ENCODE measurements around the gene BCOR. TPM values are rescaled to one million over a fixed set of nuclear protein-coding genes. Genes with fewer than 3 reads are reported as not detected.

Gene BCOR
- total RNA-seq, 1 donor from 2014 or later: 24.3 TPM

DNA sequence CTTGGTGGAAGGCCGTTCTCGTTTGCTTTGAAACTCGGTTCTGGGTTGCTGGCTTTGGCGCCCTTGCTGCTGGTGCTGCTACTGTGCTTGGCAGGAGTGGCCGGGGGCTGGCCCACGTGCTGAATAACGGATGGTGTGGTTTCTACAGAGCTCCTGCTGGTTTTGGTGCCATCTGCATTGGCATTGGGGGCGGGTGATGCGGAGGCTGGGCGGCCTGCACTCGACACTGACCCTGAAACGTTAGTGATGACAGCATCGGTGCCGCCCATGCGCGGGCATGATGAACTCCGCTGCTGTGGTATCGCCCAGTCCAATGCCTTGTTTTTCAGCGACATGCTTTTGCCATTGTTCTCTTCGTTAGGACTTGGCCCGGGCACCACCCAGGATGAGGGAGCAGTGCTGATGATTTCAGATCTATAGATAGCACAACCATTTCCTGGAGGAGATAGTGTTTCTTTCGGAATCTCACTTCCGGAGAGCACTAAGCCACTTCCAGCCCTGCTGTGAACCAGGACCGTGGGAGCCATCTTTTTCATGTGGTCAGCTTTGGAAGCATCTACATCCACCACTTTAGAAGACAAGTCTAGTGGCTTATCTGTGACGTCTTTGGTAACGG, 24.2 kb downstream of the BCOR start:
- H3K4me3 ChIP-seq (ENCODE audit: low read depth, low read length): no peak overlapping the region
- TF ChIP-seq, protein P1, sequence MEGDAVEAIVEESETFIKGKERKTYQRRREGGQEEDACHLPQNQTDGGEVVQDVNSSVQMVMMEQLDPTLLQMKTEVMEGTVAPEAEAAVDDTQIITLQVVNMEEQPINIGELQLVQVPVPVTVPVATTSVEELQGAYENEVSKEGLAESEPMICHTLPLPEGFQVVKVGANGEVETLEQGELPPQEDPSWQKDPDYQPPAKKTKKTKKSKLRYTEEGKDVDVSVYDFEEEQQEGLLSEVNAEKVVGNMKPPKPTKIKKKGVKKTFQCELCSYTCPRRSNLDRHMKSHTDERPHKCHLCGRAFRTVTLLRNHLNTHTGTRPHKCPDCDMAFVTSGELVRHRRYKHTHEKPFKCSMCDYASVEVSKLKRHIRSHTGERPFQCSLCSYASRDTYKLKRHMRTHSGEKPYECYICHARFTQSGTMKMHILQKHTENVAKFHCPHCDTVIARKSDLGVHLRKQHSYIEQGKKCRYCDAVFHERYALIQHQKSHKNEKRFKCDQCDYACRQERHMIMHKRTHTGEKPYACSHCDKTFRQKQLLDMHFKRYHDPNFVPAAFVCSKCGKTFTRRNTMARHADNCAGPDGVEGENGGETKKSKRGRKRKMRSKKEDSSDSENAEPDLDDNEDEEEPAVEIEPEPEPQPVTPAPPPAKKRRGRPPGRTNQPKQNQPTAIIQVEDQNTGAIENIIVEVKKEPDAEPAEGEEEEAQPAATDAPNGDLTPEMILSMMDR (conservative IDR thresholded peaks at IDR 0.05; ENCODE audit: low read depth, low read length): no peak
- no peak for DNase-seq (ENCODE audit: low read depth)

GRCh38 chrX:40072246-40072645, 25.5 kb downstream of the BCOR start:
- no peak overlapping the region for H3K4me3 ChIP-seq (ENCODE audit: low read depth, low read length)
- no peak for DNase-seq (ENCODE audit: low read depth)
- TF ChIP-seq, protein P1 (conservative IDR thresholded peaks at IDR 0.05; ENCODE audit: low read depth, low read length): no peak

- DNase-seq (ENCODE audit: low read depth): no peak
- TF ChIP-seq, protein P1 (conservative IDR thresholded peaks at IDR 0.05; ENCODE audit: low read depth, low read length): no peak
- H3K4me3 ChIP-seq (ENCODE audit: low read depth, low read length): no peak overlapping the region
These were observed 29.7 kb downstream of the BCOR start for GRCh38 chrX:40068048-40068447.

GRCh38 chrX:40066700-40067099, 31.1 kb downstream of the BCOR start:
- TF ChIP-seq, protein P1 (conservative IDR thresholded peaks at IDR 0.05; ENCODE audit: low read depth, low read length): no peak
- no peak for DNase-seq (ENCODE audit: low read depth)
- no peak overlapping the region for H3K4me3 ChIP-seq (ENCODE audit: low read depth, low read length)

GRCh38 chrX:40065296-40066046, 32.3 kb downstream of the BCOR start:
- no peak overlapping the region for H3K4me3 ChIP-seq (ENCODE audit: low read depth, low read length)

DNA sequence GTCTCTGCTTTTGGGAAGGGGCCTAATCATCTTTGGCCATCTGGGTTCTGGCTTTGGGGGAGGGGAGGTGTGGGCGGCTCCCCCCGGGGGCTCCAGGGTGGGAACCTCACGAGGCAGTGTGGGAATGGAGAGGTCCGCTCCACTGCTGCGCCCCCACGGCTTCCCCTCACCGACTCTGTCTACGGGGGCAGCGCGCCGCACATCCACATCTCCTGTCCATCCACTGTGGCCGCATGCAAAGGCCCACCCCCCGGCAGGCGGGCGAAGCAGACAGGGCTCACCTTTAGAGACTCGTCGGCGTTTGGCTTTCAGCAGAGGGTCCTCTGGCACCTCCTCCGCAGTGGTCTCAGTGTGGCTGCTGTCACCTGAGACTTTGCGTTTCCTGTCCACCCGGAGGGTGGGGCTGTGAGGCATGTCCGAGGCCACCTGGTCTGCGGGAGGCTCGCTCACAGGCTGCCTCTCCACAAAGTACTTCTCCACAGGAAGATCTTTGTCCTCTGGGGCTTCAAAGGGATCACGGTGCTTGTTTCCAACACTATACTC, 33.6 kb downstream of the BCOR start:
- no peak overlapping the region for H3K4me3 ChIP-seq (ENCODE audit: low read depth, low read length)
- no peak for DNase-seq (ENCODE audit: low read depth)
- TF ChIP-seq, protein P1 (conservative IDR thresholded peaks at IDR 0.05; ENCODE audit: low read depth, low read length): no peak

More at GRCh38 chrX:40065296-40066046, 32.3 kb downstream of the BCOR start:
- TF ChIP-seq, protein P1 (conservative IDR thresholded peaks at IDR 0.05; ENCODE audit: low read depth, low read length): no peak
- DNase-seq (ENCODE audit: low read depth): no peak
